IPS DF 4.7 (cell line): ENCODE data around the gene MAST2.
A peak's percentile ranks its signal among the peaks of the same experiment; 100 is the strongest.
"Not testable (repeated sequence)": the region's sequence is repeated elsewhere in the genome, so short reads cannot be mapped to it uniquely, and the experiment has no call there.

Source experiments
- DNase-seq: peaks from one replicate; pipeline ENCODE4 v3.0.0-alpha.2; 2013; ENCODE audit warnings: low spot score; ENCODE audit errors: extremely low read depth

Gene MAST2

GRCh38 chr1:46019348-46019747 is 215.9 kb downstream of the MAST2 start:
- DNase-seq, result no peak

- DNase-seq, result no peak
Observed at GRCh38 chr1:46020010-46020409, 216.6 kb downstream of the MAST2 start.

- no peak for DNase-seq
Observed at GRCh38 chr1:46021046-46021996, 217.9 kb downstream of the MAST2 start.

- no peak for DNase-seq
Observed at GRCh38 chr1:46026531-46026930, 223.1 kb downstream of the MAST2 start.

- DNase-seq, result no peak
Observed at GRCh38 chr1:46027788-46028573, 224.6 kb downstream of the MAST2 start.

- no peak for DNase-seq
Observed at GRCh38 chr1:46030074-46030870, 226.9 kb downstream of the MAST2 start.

GRCh38 chr1:46030876-46031660 is 227.7 kb downstream of the MAST2 start:
- no peak for DNase-seq

- DNase-seq, result no peak
Observed at GRCh38 chr1:46034601-46035516, 231.4 kb downstream of the MAST2 start.

- peak; percentile 62 for DNase-seq
Observed at GRCh38 chr1:46036894-46037839, 233.8 kb downstream of the MAST2 start.

- DNase-seq, result no peak
Observed at GRCh38 chr1:46039571-46040052, 236.2 kb downstream of the MAST2 start.

GRCh38 chr1:46041551-46041950 is 238.1 kb downstream of the MAST2 start:
- DNase-seq, result no peak

GRCh38 chr1:46041974-46042373 is 238.6 kb downstream of the MAST2 start:
- no peak for DNase-seq

- DNase-seq, result peak; percentile 60
Observed at GRCh38 chr1:46043458-46044017, 240.1 kb downstream of the MAST2 start.

- no peak for DNase-seq
Observed at GRCh38 chr1:46044116-46044515, 240.7 kb downstream of the MAST2 start.

GRCh38 chr1:46053734-46054133 is 250.3 kb downstream of the MAST2 start:
- DNase-seq, result no peak

GRCh38 chr1:46056325-46056724 is 252.9 kb downstream of the MAST2 start:
- no peak for DNase-seq

- DNase-seq, result not testable (repeated sequence)
Observed at GRCh38 chr1:46057215-46057614, 253.8 kb downstream of the MAST2 start.

GRCh38 chr1:46057781-46058180 is 254.4 kb downstream of the MAST2 start:
- no peak for DNase-seq
